Endothelial cell (in vitro differentiated cells): ENCODE data around the gene PPOX. TPM values are rescaled to one million over a fixed set of nuclear protein-coding genes. Genes with fewer than 3 reads are reported as not detected.

ENCODE experiments used
- DNase-seq: peaks from one replicate; pipeline ENCODE4 v3.0.0; 2021; ENCODE audit warnings: low spot score
- H3K27ac Mint-ChIP-seq: one replicate; pipeline ENCODE4 v1.8.0; 2021; ENCODE audit warnings: mixed read lengths, inconsistent platforms; ENCODE audit not compliant: unreplicated experiment
- H3K27me3 Mint-ChIP-seq: one replicate; pipeline ENCODE4 v1.8.0; 2021; ENCODE audit warnings: mild to moderate bottlenecking, moderate library complexity, mixed read lengths, inconsistent platforms; ENCODE audit not compliant: unreplicated experiment
- H3K36me3 Mint-ChIP-seq: one replicate; pipeline ENCODE4 v1.8.0; 2021; ENCODE audit warnings: mild to moderate bottlenecking, low read depth, mixed read lengths, inconsistent platforms; ENCODE audit not compliant: unreplicated experiment
- H3K4me1 Mint-ChIP-seq: one replicate; pipeline ENCODE4 v1.8.0; 2021; ENCODE audit warnings: mild to moderate bottlenecking, mixed read lengths, inconsistent platforms; ENCODE audit not compliant: unreplicated experiment
- H3K4me3 Mint-ChIP-seq: one replicate; pipeline ENCODE4 v1.8.0; 2021; ENCODE audit warnings: mild to moderate bottlenecking, mixed read lengths, inconsistent platforms; ENCODE audit not compliant: unreplicated experiment
- H3K9me3 Mint-ChIP-seq: one replicate; pipeline ENCODE4 v1.8.0; 2021; ENCODE audit warnings: mixed read lengths, inconsistent platforms; ENCODE audit not compliant: unreplicated experiment
- CTCF ChIP-seq: fragments of 200-600 bp; sonication (generic); IDR thresholded peaks from one replicate; pipeline ENCODE4 v1.5.0; 2021; ENCODE audit warnings: antibody characterized with exemption; ENCODE audit not compliant: unreplicated experiment
- total RNA-seq: library from RNA; stranded (reverse); fragmentation: NEBNext Ultra II Directional; extraction: Animal tissue kit (Norgen Biotek cat#: 25700); gene quantifications from one replicate; pipeline ENCODE4 v1.2.1, GENCODE V29; 2021; ENCODE audit not compliant: unreplicated experiment

PPOX gene
- total RNA-seq, 1 donor from 2014 or later: 39.0 TPM

- Mint-ChIP-seq H3K27me3 (peaks cover 17% of the 10 kb centered on the region), H3K4me1 (peaks cover 40% of the 10 kb centered on the region), H3K4me3 (peak overlapping the region; percentile 53), H3K27ac (peak overlapping the region; percentile 61), H3K9me3 (no peaks in the 10 kb centered on the region), H3K36me3 (peaks cover 25% of the 10 kb centered on the region)
- no peak for TF ChIP-seq CTCF
- no peak for DNase-seq
Observed at GRCh38 chr1:161163793-161164192, 2.4 kb upstream of the PPOX start.

GRCh38 chr1:161164901-161165610 lies 1.2 kb upstream of the PPOX start:
- TF ChIP-seq CTCF: no peak
- Mint-ChIP-seq H3K4me1 (peaks cover 35% of the 10 kb centered on the region), H3K4me3 (no peak overlapping the region), H3K27me3 (peaks cover 12% of the 10 kb centered on the region), H3K27ac (peak overlapping the region; percentile 82), H3K9me3 (no peaks in the 10 kb centered on the region), H3K36me3 (peaks cover 28% of the 10 kb centered on the region)
- no peak for DNase-seq

- no peak for TF ChIP-seq CTCF
- Mint-ChIP-seq H3K27me3 (peaks cover 11% of the 10 kb centered on the region), H3K9me3 (no peaks in the 10 kb centered on the region), H3K36me3 (peaks cover 32% of the 10 kb centered on the region), H3K27ac (peak overlapping the region; percentile 83), H3K4me1 (peaks cover 26% of the 10 kb centered on the region), H3K4me3 (peak overlapping the region; percentile 94)
- peak; percentile 31 for DNase-seq
Observed at GRCh38 chr1:161166669-161167548, 683 bp downstream of the PPOX start.

GRCh38 chr1:161168906-161169305 lies 2.7 kb downstream of the PPOX start:
- H3K27ac Mint-ChIP-seq: no peak overlapping the region
- peaks cover 34% of the 10 kb centered on the region for H3K36me3 Mint-ChIP-seq
- H3K9me3 Mint-ChIP-seq: no peaks in the 10 kb centered on the region
- peaks cover 15% of the 10 kb centered on the region for H3K4me1 Mint-ChIP-seq
- peaks cover 8% of the 10 kb centered on the region for H3K27me3 Mint-ChIP-seq
- no peak for DNase-seq
- no peak overlapping the region for H3K4me3 Mint-ChIP-seq
- TF ChIP-seq CTCF: no peak

GRCh38 chr1:161171191-161171590 lies 5.0 kb downstream of the PPOX start:
- Mint-ChIP-seq H3K4me3 (no peak overlapping the region), H3K36me3 (peaks cover 47% of the 10 kb centered on the region), H3K27me3 (peaks cover 11% of the 10 kb centered on the region), H3K27ac (no peak overlapping the region), H3K4me1 (peaks cover 13% of the 10 kb centered on the region), H3K9me3 (no peaks in the 10 kb centered on the region)
- TF ChIP-seq CTCF: no peak
- DNase-seq: no peak
